Measurements from ENCODE around the gene IRAK2. TPM values are rescaled to one million over a fixed set of nuclear protein-coding genes. Genes with fewer than 3 reads are reported as not detected.
"Not testable (repeated sequence)": the region's sequence is repeated elsewhere in the genome, so short reads cannot be mapped to it uniquely, and the experiment has no call there.

Gene IRAK2
- total RNA-seq, 1 donor from 2014 or later: 0.26 TPM

DNA sequence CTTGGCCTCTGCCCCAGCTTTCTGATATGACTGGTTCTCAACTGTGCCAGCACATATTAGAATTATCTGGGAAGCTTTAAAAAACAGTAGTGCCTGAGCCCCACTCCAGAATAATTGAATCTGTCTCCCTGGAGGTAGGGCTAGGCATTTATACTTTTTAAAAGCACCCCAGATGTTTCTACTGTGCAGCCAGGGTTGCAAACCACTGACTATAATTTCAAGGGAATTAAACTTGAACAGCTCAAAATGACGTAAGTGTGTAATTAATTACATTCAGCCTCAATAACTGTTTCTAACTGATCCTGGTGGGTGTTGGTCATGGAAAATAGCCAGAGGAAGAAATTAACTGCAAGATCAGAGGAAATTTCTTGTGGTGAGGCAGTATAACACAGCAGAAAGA lies 4.4 kb upstream of the IRAK2 start:
- H3K27me3 Mint-ChIP-seq (ENCODE audit: insufficient read depth, low read depth): peaks cover 6% of the 10 kb centered on the region
- H3K27me3 ChIP-seq: peaks cover 20% of the 10 kb centered on the region
- H3K4me1 ChIP-seq: no peaks in the 10 kb centered on the region
- H3K36me3 Mint-ChIP-seq: no peaks in the 10 kb centered on the region
- TF ChIP-seq EZH2phosphoT487 (IDR thresholded peaks at IDR 0.05) (no peak), EZH2 (IDR thresholded peaks at IDR 0.05) (no peak)
- TF ChIP-seq, protein P1, sequence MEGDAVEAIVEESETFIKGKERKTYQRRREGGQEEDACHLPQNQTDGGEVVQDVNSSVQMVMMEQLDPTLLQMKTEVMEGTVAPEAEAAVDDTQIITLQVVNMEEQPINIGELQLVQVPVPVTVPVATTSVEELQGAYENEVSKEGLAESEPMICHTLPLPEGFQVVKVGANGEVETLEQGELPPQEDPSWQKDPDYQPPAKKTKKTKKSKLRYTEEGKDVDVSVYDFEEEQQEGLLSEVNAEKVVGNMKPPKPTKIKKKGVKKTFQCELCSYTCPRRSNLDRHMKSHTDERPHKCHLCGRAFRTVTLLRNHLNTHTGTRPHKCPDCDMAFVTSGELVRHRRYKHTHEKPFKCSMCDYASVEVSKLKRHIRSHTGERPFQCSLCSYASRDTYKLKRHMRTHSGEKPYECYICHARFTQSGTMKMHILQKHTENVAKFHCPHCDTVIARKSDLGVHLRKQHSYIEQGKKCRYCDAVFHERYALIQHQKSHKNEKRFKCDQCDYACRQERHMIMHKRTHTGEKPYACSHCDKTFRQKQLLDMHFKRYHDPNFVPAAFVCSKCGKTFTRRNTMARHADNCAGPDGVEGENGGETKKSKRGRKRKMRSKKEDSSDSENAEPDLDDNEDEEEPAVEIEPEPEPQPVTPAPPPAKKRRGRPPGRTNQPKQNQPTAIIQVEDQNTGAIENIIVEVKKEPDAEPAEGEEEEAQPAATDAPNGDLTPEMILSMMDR (IDR thresholded peaks at IDR 0.05): no peak
- H2AFZ ChIP-seq (replicated peaks): no peak overlapping the region
- no peak overlapping the region for H3K4me2 ChIP-seq
- no peaks in the 10 kb centered on the region for H3K79me2 ChIP-seq (ENCODE audit: low read depth)
- no peaks in the 10 kb centered on the region for H3K9me3 Mint-ChIP-seq
- H3K27ac Mint-ChIP-seq: no peak overlapping the region
- no peak for DNase-seq (ENCODE audit: low spot score)
- H3K4me3 ChIP-seq: no peak overlapping the region
- H3K36me3 ChIP-seq: no peaks in the 10 kb centered on the region
- no peaks in the 10 kb centered on the region for H4K20me1 ChIP-seq (ENCODE audit: low read depth)
- peaks cover 3% of the 10 kb centered on the region for H3K4me1 Mint-ChIP-seq
- H3K4me3 Mint-ChIP-seq: no peak overlapping the region
- no peaks in the 10 kb centered on the region for H3K9me3 ChIP-seq (ENCODE audit: low read depth)
- H3K27ac ChIP-seq: no peak overlapping the region
- H3F3A ChIP-seq (ENCODE audit: low read depth): no peaks in the 10 kb centered on the region
- H3K9ac ChIP-seq: no peak overlapping the region

DNA sequence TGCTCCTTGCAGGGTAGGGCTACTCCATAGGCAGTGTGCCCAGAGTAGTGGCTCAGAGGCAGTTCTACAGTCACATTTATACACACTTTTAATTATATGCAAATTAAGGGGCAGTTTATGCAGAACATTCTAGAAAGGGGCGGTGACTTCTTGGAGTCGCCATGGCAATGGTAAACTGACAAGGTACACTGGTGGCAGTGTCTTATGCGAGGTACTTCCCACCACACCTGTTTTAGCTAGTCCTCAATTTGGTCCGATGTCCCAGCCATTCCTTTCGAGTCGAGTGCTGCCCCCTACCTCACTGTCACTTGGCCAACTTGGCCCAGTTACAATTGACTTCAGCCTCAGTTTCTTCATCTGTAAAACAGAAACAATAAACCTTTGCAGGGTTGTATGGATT lies 3.8 kb upstream of the IRAK2 start:
- Mint-ChIP-seq H3K27me3 (ENCODE audit: insufficient read depth, low read depth) (peaks cover 6% of the 10 kb centered on the region), H3K4me3 (no peak overlapping the region), H3K36me3 (no peaks in the 10 kb centered on the region), H3K4me1 (peaks cover 3% of the 10 kb centered on the region), H3K9me3 (no peaks in the 10 kb centered on the region), H3K27ac (no peak overlapping the region)
- Histone ChIP-seq H3K4me2 (no peak overlapping the region), H3K4me1 (no peaks in the 10 kb centered on the region), H3K9me3 (ENCODE audit: low read depth) (no peaks in the 10 kb centered on the region), H3K4me3 (no peak overlapping the region), H3K27me3 (peaks cover 25% of the 10 kb centered on the region), H3K36me3 (no peaks in the 10 kb centered on the region), H3K27ac (no peak overlapping the region), H2AFZ (replicated peaks) (no peak overlapping the region), H3K9ac (no peak overlapping the region), H4K20me1 (ENCODE audit: low read depth) (no peaks in the 10 kb centered on the region), H3F3A (ENCODE audit: low read depth) (no peaks in the 10 kb centered on the region), H3K79me2 (ENCODE audit: low read depth) (no peaks in the 10 kb centered on the region)
- TF ChIP-seq, protein P1 (IDR thresholded peaks at IDR 0.05): no peak
- no peak for TF ChIP-seq EZH2phosphoT487 (IDR thresholded peaks at IDR 0.05)
- no peak for TF ChIP-seq EZH2 (IDR thresholded peaks at IDR 0.05)
- peak; percentile 3 for DNase-seq (ENCODE audit: low spot score)

DNA sequence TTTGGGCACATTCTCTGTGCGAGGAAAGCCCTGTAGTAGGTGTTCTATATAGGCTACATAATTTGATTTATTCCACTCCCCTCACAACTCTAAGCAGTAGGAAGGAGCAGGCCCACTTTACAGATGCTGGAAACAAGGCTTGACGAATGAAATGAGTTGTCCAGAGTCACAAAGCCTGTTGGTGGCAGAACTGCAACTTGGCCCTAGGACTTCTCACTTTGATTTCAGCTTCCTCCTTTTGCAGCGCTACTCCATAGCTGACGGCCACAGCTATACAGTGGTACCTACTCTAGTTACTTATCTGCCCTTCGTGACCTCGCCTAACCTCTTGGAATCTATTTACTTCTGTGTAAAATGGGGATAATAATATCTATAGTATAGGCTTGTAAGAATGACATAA lies 2.5 kb upstream of the IRAK2 start:
- Histone ChIP-seq H3F3A (ENCODE audit: low read depth) (no peaks in the 10 kb centered on the region), H3K79me2 (ENCODE audit: low read depth) (no peaks in the 10 kb centered on the region), H3K36me3 (no peaks in the 10 kb centered on the region), H3K9me3 (ENCODE audit: low read depth) (no peaks in the 10 kb centered on the region), H3K4me1 (no peaks in the 10 kb centered on the region), H3K27me3 (peaks cover 32% of the 10 kb centered on the region), H3K9ac (no peak overlapping the region), H3K4me2 (no peak overlapping the region), H3K27ac (no peak overlapping the region), H4K20me1 (ENCODE audit: low read depth) (no peaks in the 10 kb centered on the region), H3K4me3 (no peak overlapping the region), H2AFZ (replicated peaks) (no peak overlapping the region)
- TF ChIP-seq, protein P1 (IDR thresholded peaks at IDR 0.05): no peak
- no peak for TF ChIP-seq EZH2phosphoT487 (IDR thresholded peaks at IDR 0.05)
- no peak for TF ChIP-seq EZH2 (IDR thresholded peaks at IDR 0.05)
- DNase-seq (ENCODE audit: low spot score): no peak
- Mint-ChIP-seq H3K9me3 (no peaks in the 10 kb centered on the region), H3K27me3 (ENCODE audit: insufficient read depth, low read depth) (peaks cover 10% of the 10 kb centered on the region), H3K4me3 (no peak overlapping the region), H3K36me3 (no peaks in the 10 kb centered on the region), H3K4me1 (peaks cover 3% of the 10 kb centered on the region), H3K27ac (no peak overlapping the region)

DNA sequence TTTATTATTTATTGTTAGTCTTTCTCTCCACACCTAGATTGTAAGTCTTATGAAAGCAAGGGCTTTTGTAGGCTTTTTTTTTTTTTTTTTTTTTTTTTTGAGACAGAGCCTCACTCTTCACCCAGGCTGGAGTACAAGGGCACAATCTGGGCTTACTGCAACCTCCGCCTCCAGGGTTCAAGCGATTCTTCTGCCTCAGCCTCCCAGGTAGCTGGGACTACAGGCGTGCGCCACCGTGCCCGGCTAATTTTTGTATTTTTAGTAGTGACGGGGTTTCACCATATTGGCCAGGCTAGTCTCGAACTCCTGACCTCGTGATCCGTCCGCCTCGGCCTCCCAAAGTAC lies 546 bp upstream of the IRAK2 start:
- not testable (repeated sequence) for H3K9me3 ChIP-seq (ENCODE audit: low read depth); H3K36me3 ChIP-seq; H3K4me1 Mint-ChIP-seq; H3K79me2 ChIP-seq (ENCODE audit: low read depth); H3K9ac ChIP-seq; H3K36me3 Mint-ChIP-seq; H3K9me3 Mint-ChIP-seq; H2AFZ ChIP-seq (replicated peaks); H3F3A ChIP-seq (ENCODE audit: low read depth); H3K4me1 ChIP-seq; H3K27ac ChIP-seq; H4K20me1 ChIP-seq (ENCODE audit: low read depth); H3K27ac Mint-ChIP-seq; DNase-seq (ENCODE audit: low spot score)
- Mint-ChIP-seq H3K4me3 (peak overlapping the region; percentile 81), H3K27me3 (ENCODE audit: insufficient read depth, low read depth) (peaks cover 13% of the 10 kb centered on the region)
- Histone ChIP-seq H3K27me3 (peaks cover 32% of the 10 kb centered on the region), H3K4me2 (peak overlapping the region; percentile 92), H3K4me3 (peak overlapping the region; percentile 70)
